ENCODE results near the gene RBMY1D.
"Not testable (repeated sequence)": the region's sequence is repeated elsewhere in the genome, so short reads cannot be mapped to it uniquely, and the experiment has no call there.

RBMY1D gene

GRCh38 chrY:21894426-21894825, at the start of gene RBMY1D:
RBMY1D (minus strand) TSS chrY:21894526; CDS start chrY:21892513, 2,013 bp downstream.
- not testable (repeated sequence) for DNase-seq

- not testable (repeated sequence) for DNase-seq
Measured at GRCh38 chrY:21917932-21918331, 23.6 kb upstream of the RBMY1D start, which contains the start of gene RBMY1E. RBMY1E (minus strand) TSS chrY:21918032; CDS start chrY:21916054, 1,978 bp downstream.

- DNase-seq, result not testable (repeated sequence)
Measured at GRCh38 chrY:21869407-21870076, 24.8 kb downstream of the RBMY1D start.

- DNase-seq, result no peak
Measured at GRCh38 chrY:21845481-21845880, 48.8 kb downstream of the RBMY1D start.

DNA sequence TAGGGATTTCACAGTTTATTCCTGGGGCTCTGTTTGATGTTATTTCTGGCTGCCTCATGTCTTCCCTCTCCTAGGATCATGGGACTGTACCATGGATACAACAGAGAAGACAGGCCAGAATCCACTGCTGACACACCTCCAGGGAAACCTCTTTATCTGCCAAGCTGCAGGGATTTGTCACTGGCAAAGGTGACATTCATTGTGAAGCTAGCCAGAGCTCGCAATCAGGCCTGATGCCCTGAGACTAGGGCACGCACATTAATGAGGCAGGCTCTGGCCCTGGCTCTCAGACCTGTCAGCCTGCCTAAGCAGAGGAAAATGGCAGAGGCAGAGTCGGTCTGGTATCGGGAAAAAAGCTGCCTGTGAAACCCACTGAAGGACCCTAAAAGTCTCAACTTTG, 52.2 kb downstream of the RBMY1D start:
- no peak for DNase-seq

GRCh38 chrY:21839489-21839888, 54.8 kb downstream of the RBMY1D start:
- DNase-seq, result no peak

- DNase-seq, result no peak
Measured at GRCh38 chrY:21836343-21836742, 58.0 kb downstream of the RBMY1D start.

GRCh38 chrY:21835052-21835451, 59.3 kb downstream of the RBMY1D start:
- DNase-seq, result no peak

Data from activated CD4-positive, alpha-beta T cell treated with anti-CD3 and anti-CD28 coated beads for 4 hours (primary cell).